Activated CD4-positive, CD25-positive, alpha-beta regulatory T cell treated with anti-CD3 and anti-CD28 coated beads, Interleukin-2, amount 50 U/mL, for 24 hours (primary cell): ENCODE data around the gene GOLGA3.

Source experiments
- ATAC-seq, 2 donors: fragments of 150-1000 bp; cut with Tn5 transposase; one replicate each; pipeline ENCODE4 v1.10.0; 2021; ENCODE audit warnings: mild to moderate bottlenecking in 1 of 2, moderate library complexity in 1 of 2

Gene GOLGA3

GRCh38 chr12:132719954-132720324 is 108.7 kb downstream of the GOLGA3 start:
- no peak for ATAC-seq

- ATAC-seq: no peak
Observed at GRCh38 chr12:132719141-132719953, 109.3 kb downstream of the GOLGA3 start.
